GM12865 (cell line): ENCODE results near the gene KIAA1217.
"Not testable (repeated sequence)": the region's sequence is repeated elsewhere in the genome, so short reads cannot be mapped to it uniquely, and the experiment has no call there.

Experiments used
- DNase-seq: peaks from one replicate; pipeline ENCODE4 v3.0.0; 2010; ENCODE audit warnings: low read depth
- H3K4me3 ChIP-seq: 2 replicates; pipeline ENCODE4 v1.5.1; 2011; ENCODE audit warnings: mild to moderate bottlenecking, low read depth, low read length, control low read depth
- CTCF ChIP-seq: IDR thresholded peaks from 2 replicates; pipeline ENCODE4 v1.5.1; 2011; ENCODE audit warnings: low read length, control low read depth, low read depth, inconsistent platforms; ENCODE audit not compliant: insufficient read depth; ENCODE audit errors: missing control alignments

KIAA1217 gene

GRCh38 chr10:24469993-24470392 is 261.1 kb downstream of the KIAA1217 start:
- no peak for TF ChIP-seq CTCF
- no peak for DNase-seq
- no peak overlapping the region for H3K4me3 ChIP-seq

- no peak for TF ChIP-seq CTCF
- no peak for DNase-seq
Observed at GRCh38 chr10:24475598-24475997, 266.7 kb downstream of the KIAA1217 start.

GRCh38 chr10:24476913-24477701 is 268.2 kb downstream of the KIAA1217 start:
- DNase-seq, result no peak
- no peak for TF ChIP-seq CTCF
- H3K4me3 ChIP-seq, result no peak overlapping the region

More at GRCh38 chr10:24475598-24475997, 266.7 kb downstream of the KIAA1217 start:
- H3K4me3 ChIP-seq, result no peak overlapping the region

- TF ChIP-seq CTCF, result no peak
- no peak overlapping the region for H3K4me3 ChIP-seq
- DNase-seq, result no peak
Observed at GRCh38 chr10:24477915-24478314, 269.0 kb downstream of the KIAA1217 start.

- H3K4me3 ChIP-seq, result no peak overlapping the region
- DNase-seq, result no peak
- TF ChIP-seq CTCF, result no peak
Observed at GRCh38 chr10:24479806-24480205, 270.9 kb downstream of the KIAA1217 start.

- no peak overlapping the region for H3K4me3 ChIP-seq
- DNase-seq, result no peak
- no peak for TF ChIP-seq CTCF
Observed at GRCh38 chr10:24480447-24480846, 271.5 kb downstream of the KIAA1217 start.

- no peak for DNase-seq
- H3K4me3 ChIP-seq, result no peak overlapping the region
- no peak for TF ChIP-seq CTCF
Observed at GRCh38 chr10:24481241-24481640, 272.3 kb downstream of the KIAA1217 start.

- not testable (repeated sequence) for H3K4me3 ChIP-seq, DNase-seq
Observed at GRCh38 chr10:24482713-24483112, 273.8 kb downstream of the KIAA1217 start.
